HG03439 (cell line): ENCODE measurements around the gene GRB14.
"Not testable (repeated sequence)": the region's sequence is repeated elsewhere in the genome, so short reads cannot be mapped to it uniquely, and the experiment has no call there.

Experiments used
- ATAC-seq: cut with Tn5 transposase; IDR thresholded peaks from one replicate; pipeline ENCODE4 v1.9.1; 2021; ENCODE audit warnings: mild to moderate bottlenecking, moderate library complexity; ENCODE audit not compliant: unreplicated experiment

GRB14 gene

GRCh38 chr2:164620873-164621763, at the start of gene GRB14:
Gene GRB14 (minus strand): TSS chr2:164621482. CDS start chr2:164621309, 173 bp downstream.
- no peak for ATAC-seq

- ATAC-seq = no peak
Observed at GRCh38 chr2:164669291-164669690, 48.0 kb upstream of the GRB14 start.

GRCh38 chr2:164667566-164667965, 46.3 kb upstream of the GRB14 start:
- no peak for ATAC-seq

GRCh38 chr2:164664070-164664469, 42.8 kb upstream of the GRB14 start:
- ATAC-seq = no peak

- ATAC-seq = no peak
Observed at GRCh38 chr2:164662868-164663631, 41.8 kb upstream of the GRB14 start.

GRCh38 chr2:164662066-164662465, 40.8 kb upstream of the GRB14 start:
- no peak for ATAC-seq

GRCh38 chr2:164661349-164661748, 40.1 kb upstream of the GRB14 start:
- no peak for ATAC-seq

- no peak for ATAC-seq
Observed at GRCh38 chr2:164657129-164657528, 35.8 kb upstream of the GRB14 start.

GRCh38 chr2:164655750-164656149, 34.5 kb upstream of the GRB14 start:
- ATAC-seq = no peak

GRCh38 chr2:164655336-164655735, 34.1 kb upstream of the GRB14 start:
- ATAC-seq = no peak

GRCh38 chr2:164651361-164651760, 30.1 kb upstream of the GRB14 start:
- no peak for ATAC-seq

GRCh38 chr2:164644036-164644700, 22.9 kb upstream of the GRB14 start:
- no peak for ATAC-seq

GRCh38 chr2:164642946-164643555, 21.8 kb upstream of the GRB14 start:
- ATAC-seq = no peak

GRCh38 chr2:164642268-164642667, 21.0 kb upstream of the GRB14 start:
- no peak for ATAC-seq

GRCh38 chr2:164628319-164628718, 7.0 kb upstream of the GRB14 start:
- not testable (repeated sequence) for ATAC-seq

GRCh38 chr2:164625378-164625971, 4.2 kb upstream of the GRB14 start:
- ATAC-seq = no peak

GRCh38 chr2:164624316-164624715, 3.0 kb upstream of the GRB14 start:
- no peak for ATAC-seq

GRCh38 chr2:164622338-164623106, 1.2 kb upstream of the GRB14 start:
- ATAC-seq = no peak

GRCh38 chr2:164621764-164622105, 453 bp upstream of the GRB14 start:
- no peak for ATAC-seq

GRCh38 chr2:164620457-164620856, 825 bp downstream of the GRB14 start:
- ATAC-seq = no peak
